M059J (cell line): ENCODE measurements around the gene HCN3. TPM values are rescaled to one million over a fixed set of nuclear protein-coding genes. Genes with fewer than 3 reads are reported as not detected.
"Not testable (repeated sequence)": the region's sequence is repeated elsewhere in the genome, so short reads cannot be mapped to it uniquely, and the experiment has no call there.

Source experiments
- DNase-seq: peaks from one replicate; pipeline ENCODE4 v3.0.0-alpha.2; 2012; ENCODE audit warnings: low read depth
- total RNA-seq: library from RNA; depleted of rRNA; stranded (reverse); fragments of >200 nt; shearing (Covaris generic); gene quantifications from 2 replicates; pipeline ENCODE4 v1.2.3, GENCODE V29; 2014

Gene HCN3
- total RNA-seq, 1 experiment from 2014 or later = 1.7 TPM

GRCh38 chr1:155284476-155284875 is 7.2 kb downstream of the HCN3 start:
- DNase-seq = no peak

GRCh38 chr1:155285063-155285462 is 7.8 kb downstream of the HCN3 start:
- DNase-seq = no peak

GRCh38 chr1:155285631-155286044 is 8.4 kb downstream of the HCN3 start:
- DNase-seq = no peak

- DNase-seq = no peak
These were observed 9.3 kb downstream of the HCN3 start for GRCh38 chr1:155286544-155286943.

GRCh38 chr1:155287987-155288543 is 10.8 kb downstream of the HCN3 start:
- no peak for DNase-seq

GRCh38 chr1:155291006-155291405 is 13.7 kb downstream of the HCN3 start:
- DNase-seq = not testable (repeated sequence)

GRCh38 chr1:155293086-155293749 is 16.0 kb downstream of the HCN3 start:
- no peak for DNase-seq

- no peak for DNase-seq
These were observed 17.4 kb downstream of the HCN3 start for GRCh38 chr1:155294520-155295182.

- DNase-seq = no peak
These were observed 18.1 kb downstream of the HCN3 start for GRCh38 chr1:155295183-155295941.

GRCh38 chr1:155295942-155296267 is 18.6 kb downstream of the HCN3 start:
- DNase-seq = no peak

GRCh38 chr1:155296661-155297060 is 19.4 kb downstream of the HCN3 start:
- no peak for DNase-seq

- DNase-seq = no peak
These were observed 20.1 kb downstream of the HCN3 start for GRCh38 chr1:155297384-155297783.

- no peak for DNase-seq
These were observed 22.8 kb downstream of the HCN3 start for GRCh38 chr1:155300024-155300423.

GRCh38 chr1:155300553-155301329 is 23.5 kb downstream of the HCN3 start:
- no peak for DNase-seq

GRCh38 chr1:155301342-155301841 is 24.1 kb downstream of the HCN3 start, which contains the start of gene PKLR:
TSS of gene PKLR (minus strand) at chr1:155301438. CDS start at chr1:155301395, 43 bp downstream.
- DNase-seq = no peak

- DNase-seq = no peak
These were observed 27.3 kb downstream of the HCN3 start for GRCh38 chr1:155304558-155305063.

- DNase-seq = no peak
These were observed 28.7 kb downstream of the HCN3 start for GRCh38 chr1:155305881-155306391.

GRCh38 chr1:155307247-155307740 is 30.0 kb downstream of the HCN3 start:
- peak; percentile 53 for DNase-seq

- DNase-seq = peak; percentile 100
These were observed 31.5 kb downstream of the HCN3 start, which contains the start of gene FDPS for GRCh38 chr1:155308493-155309422. TSS of gene FDPS (plus strand) at chr1:155308866. CDS start at chr1:155309790, 924 bp downstream.
